ENCODE results near the gene SEMA3D. TPM values are rescaled to one million over a fixed set of nuclear protein-coding genes. Genes with fewer than 3 reads are reported as not detected.

The SEMA3D gene
- polyA plus RNA-seq, 1 experiment = 7.4 TPM

GRCh38 chr7:85023916-85024315 is 162.9 kb downstream of the SEMA3D start:
- Histone ChIP-seq H3K4me3 (ENCODE audit: low read depth, low read length) (no peak overlapping the region), H3K27ac (ENCODE audit: low read depth, low read length) (no peak overlapping the region), H3K9me3 (ENCODE audit: control insufficient read depth, insufficient read depth, low read length) (no peaks in the 10 kb centered on the region), H3K27me3 (ENCODE audit: control insufficient read depth, insufficient read depth, low read length) (no peaks in the 10 kb centered on the region)
- ChIA-PET CTCF (interaction anchor here (0.7 to 15.3 kb wide), 9 partner anchors 14 to 1087 kb away, joined by 3 to 660 read pairs (median 5); partner anchors contain the start of gene SEMA3A), POLR2A (no interaction called here)
- no peak for TF ChIP-seq CTCF (IDR thresholded peaks at IDR 0.05; ENCODE audit: low read depth, low read length)
- DNase-seq (ENCODE audit: low read depth, low spot score) = no peak

DNA sequence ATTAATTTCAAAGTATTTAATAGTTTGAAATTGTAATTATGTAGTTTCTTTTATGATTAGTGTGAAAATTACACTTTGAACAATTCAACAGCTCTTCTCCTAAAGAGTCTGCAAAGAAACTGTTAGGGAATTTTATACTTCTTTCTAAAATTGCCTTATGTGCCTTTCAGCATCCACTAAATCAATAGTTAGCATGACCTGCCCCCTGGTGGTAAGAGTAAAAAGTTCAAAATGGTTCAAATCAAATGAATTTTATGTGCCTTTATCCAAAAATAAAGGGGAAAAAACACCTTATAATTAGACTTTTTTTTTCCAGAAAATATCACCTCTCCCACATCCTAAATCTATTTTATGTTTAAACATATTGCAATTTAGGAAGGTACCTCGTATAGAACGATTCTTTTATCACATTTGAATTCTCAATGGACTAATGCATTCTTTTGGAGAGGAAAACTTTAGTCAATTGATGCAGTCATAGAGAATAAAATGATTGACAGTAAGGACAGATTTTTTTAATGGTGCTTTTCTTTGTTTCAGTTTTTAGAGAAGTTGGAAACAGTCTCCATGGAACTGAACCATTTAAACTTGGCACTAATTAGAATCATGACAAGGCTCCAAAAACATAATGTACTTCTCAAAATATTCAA is 163.7 kb downstream of the SEMA3D start:
- DNase-seq (ENCODE audit: low read depth, low spot score) = peak; percentile 15
- no peaks in the 10 kb centered on the region for H3K9me3 ChIP-seq (ENCODE audit: control insufficient read depth, insufficient read depth, low read length)
- ChIA-PET CTCF (interaction anchor here (0.6 to 15.3 kb wide), 34 partner anchors 13 to 1087 kb away, joined by 3 to 660 read pairs (median 3); partner anchors contain the start of gene SEMA3A), POLR2A (no interaction called here)
- H3K27ac ChIP-seq (ENCODE audit: low read depth, low read length) = no peak overlapping the region
- TF ChIP-seq CTCF (IDR thresholded peaks at IDR 0.05; ENCODE audit: low read depth, low read length) = peak; percentile 52
- no peaks in the 10 kb centered on the region for H3K27me3 ChIP-seq (ENCODE audit: control insufficient read depth, insufficient read depth, low read length)
- no peak overlapping the region for H3K4me3 ChIP-seq (ENCODE audit: low read depth, low read length)

DNA sequence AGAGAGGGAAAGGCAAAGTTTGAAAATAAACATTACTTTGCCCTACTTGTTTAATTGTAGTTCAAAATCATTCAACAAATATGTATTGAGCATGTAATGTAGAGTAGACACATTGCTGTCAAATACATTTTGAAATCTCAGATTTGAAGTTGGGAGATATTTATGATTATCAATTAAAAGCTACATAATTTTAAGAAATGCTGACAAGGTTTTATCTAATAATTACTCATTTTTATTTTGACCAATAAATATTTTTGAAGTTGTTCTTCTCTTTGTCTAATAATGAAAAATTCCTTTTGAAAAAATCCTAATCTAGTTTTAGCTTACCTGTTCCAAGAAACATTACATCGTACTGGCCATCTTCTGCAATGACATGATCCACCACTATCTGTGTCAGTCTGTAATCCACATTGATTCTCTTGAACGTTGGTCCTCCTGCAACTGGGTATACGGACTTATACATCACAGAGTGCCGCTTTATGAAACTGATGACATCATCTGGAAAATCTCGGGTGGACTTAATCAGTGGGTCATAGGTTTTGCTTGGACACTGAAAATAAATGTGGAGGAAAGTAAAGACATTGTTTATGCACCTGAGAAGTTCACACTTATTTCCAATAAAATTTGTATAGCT is 164.7 kb downstream of the SEMA3D start:
- ChIA-PET POLR2A (no interaction called here), CTCF (interaction anchor here (0.6 to 15.3 kb wide), 37 partner anchors 12 to 1086 kb away, joined by 3 to 660 read pairs (median 3); partner anchors contain the start of gene SEMA3A)
- Histone ChIP-seq H3K9me3 (ENCODE audit: control insufficient read depth, insufficient read depth, low read length) (no peaks in the 10 kb centered on the region), H3K4me3 (ENCODE audit: low read depth, low read length) (no peak overlapping the region), H3K27ac (ENCODE audit: low read depth, low read length) (no peak overlapping the region), H3K27me3 (ENCODE audit: control insufficient read depth, insufficient read depth, low read length) (no peaks in the 10 kb centered on the region)
- DNase-seq (ENCODE audit: low read depth, low spot score) = no peak
- TF ChIP-seq CTCF (IDR thresholded peaks at IDR 0.05; ENCODE audit: low read depth, low read length) = no peak

DNA sequence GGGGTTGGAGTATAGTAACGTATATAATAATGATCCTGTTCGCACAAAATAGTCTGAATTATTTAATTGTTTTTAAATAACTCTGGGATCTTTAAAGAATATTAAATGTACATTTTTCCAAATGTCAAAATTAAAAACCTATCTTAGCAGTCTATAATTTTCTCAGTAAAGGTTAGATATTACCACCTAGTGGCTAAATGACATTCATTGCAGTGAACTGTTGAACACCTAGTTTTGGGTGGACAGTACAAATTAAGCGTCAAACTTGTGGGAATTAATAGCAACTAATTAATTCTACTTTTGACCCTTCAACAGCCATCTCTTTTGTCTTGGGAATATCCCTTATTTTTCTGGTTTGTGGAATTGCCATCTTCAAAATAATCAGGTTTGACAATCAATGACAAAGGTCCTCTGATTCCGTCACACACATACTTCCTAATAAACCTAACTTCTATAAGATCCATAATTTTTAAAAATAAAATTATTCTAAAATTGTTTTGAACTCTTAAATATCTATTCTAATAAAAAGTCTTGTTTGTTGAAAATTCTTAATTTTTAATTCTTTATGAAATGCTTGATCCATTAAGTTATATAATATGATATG is 165.7 kb downstream of the SEMA3D start:
- ChIA-PET POLR2A (no interaction called here), CTCF (interaction anchor here (0.8 to 15.3 kb wide), 7 partner anchors 211 to 1085 kb away, joined by 3 to 660 read pairs (median 3); partner anchors contain the start of gene SEMA3A)

More for the DNA sequence above, 165.7 kb downstream of the SEMA3D start:
- no peaks in the 10 kb centered on the region for H3K27me3 ChIP-seq (ENCODE audit: control insufficient read depth, insufficient read depth, low read length)
- DNase-seq (ENCODE audit: low read depth, low spot score) = no peak
- H3K9me3 ChIP-seq (ENCODE audit: control insufficient read depth, insufficient read depth, low read length) = no peaks in the 10 kb centered on the region
- H3K27ac ChIP-seq (ENCODE audit: low read depth, low read length) = no peak overlapping the region
- H3K4me3 ChIP-seq (ENCODE audit: low read depth, low read length) = no peak overlapping the region
- peak; percentile 67 for TF ChIP-seq CTCF (IDR thresholded peaks at IDR 0.05; ENCODE audit: low read depth, low read length)

All from AG04450 (cell line).